Measurements from ENCODE around the gene PXT1.

DNA sequence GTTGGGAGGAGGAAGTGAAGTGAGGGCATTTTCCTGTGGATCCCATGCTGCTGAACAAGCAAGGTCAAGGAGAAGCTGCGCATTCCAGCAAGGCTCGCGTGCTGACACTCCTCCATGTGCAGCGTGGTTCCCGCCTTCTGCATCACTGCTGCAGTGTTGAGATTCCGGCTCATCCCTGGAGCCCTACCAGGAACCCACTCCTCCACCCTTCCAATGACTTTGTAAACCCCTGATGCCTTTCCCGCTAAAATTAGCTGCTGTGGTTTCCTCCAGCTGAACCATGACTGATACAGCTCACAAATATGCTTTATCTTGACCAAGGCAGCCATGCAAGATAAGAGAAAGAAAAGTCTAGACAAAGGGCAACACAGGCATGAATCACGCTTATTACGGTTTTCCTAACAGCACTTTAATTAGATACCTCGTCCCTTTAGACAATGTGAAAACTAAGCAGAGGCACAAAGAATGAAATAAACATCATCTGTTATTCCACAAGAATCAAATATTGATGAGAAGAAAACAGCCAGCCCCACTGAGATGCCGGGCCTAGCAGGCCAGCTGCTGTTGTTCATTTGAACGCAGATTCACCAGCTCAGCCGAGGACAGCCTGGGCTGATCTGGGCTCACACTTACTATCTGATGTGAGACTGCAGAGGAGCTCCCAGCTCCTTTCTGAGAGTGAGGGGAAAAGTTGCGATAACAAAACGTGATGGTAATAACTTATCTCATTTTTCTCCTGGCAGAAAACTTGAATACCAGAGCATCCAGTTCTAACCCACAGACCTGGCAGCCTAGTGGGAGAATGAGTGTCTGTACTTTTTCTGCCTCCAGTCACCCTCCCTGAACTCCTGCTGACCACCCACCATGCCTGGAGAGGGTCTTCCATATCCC, 91.7 kb downstream of the PXT1 start:
- TF ChIP-seq, protein P1, sequence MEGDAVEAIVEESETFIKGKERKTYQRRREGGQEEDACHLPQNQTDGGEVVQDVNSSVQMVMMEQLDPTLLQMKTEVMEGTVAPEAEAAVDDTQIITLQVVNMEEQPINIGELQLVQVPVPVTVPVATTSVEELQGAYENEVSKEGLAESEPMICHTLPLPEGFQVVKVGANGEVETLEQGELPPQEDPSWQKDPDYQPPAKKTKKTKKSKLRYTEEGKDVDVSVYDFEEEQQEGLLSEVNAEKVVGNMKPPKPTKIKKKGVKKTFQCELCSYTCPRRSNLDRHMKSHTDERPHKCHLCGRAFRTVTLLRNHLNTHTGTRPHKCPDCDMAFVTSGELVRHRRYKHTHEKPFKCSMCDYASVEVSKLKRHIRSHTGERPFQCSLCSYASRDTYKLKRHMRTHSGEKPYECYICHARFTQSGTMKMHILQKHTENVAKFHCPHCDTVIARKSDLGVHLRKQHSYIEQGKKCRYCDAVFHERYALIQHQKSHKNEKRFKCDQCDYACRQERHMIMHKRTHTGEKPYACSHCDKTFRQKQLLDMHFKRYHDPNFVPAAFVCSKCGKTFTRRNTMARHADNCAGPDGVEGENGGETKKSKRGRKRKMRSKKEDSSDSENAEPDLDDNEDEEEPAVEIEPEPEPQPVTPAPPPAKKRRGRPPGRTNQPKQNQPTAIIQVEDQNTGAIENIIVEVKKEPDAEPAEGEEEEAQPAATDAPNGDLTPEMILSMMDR (IDR thresholded peaks at IDR 0.05), result no peak
- TF ChIP-seq EZH2 (IDR thresholded peaks at IDR 0.05) (no peak), EZH2phosphoT487 (IDR thresholded peaks at IDR 0.05) (no peak)

Data from neural progenitor cell (in vitro differentiated cells).